Neural cell (in vitro differentiated cells): ENCODE results near the gene HERPUD1.

ENCODE experiments used
- EP300 ChIP-seq: fragments of 450-650 bp; conservative IDR thresholded peaks from 2 replicates; pipeline ENCODE4 v1.6.1; 2014; ENCODE audit warnings: antibody characterized with exemption, mild to moderate bottlenecking, moderate library complexity; ENCODE audit not compliant: poor library complexity, severe bottlenecking
- EZH2 ChIP-seq: fragments of 200-600, 300-800 bp; shearing (Covaris generic), sonication (generic); IDR thresholded peaks from 2 replicates; pipeline ENCODE4 v1.6.1; 2014; ENCODE audit warnings: antibody characterized with exemption, low read length, borderline replicate concordance, mild to moderate bottlenecking; ENCODE audit not compliant: insufficient read depth, poor library complexity, severe bottlenecking
- SMC3 ChIP-seq: fragments of 450-650 bp; conservative IDR thresholded peaks from 2 replicates; pipeline ENCODE4 v1.6.1; 2014; ENCODE audit warnings: antibody characterized with exemption, mild to moderate bottlenecking, moderate library complexity; ENCODE audit not compliant: poor library complexity
- TF ChIP-seq, protein P1 (sequence below): fragments of 450-650 bp; IDR thresholded peaks from 2 replicates; pipeline ENCODE4 v1.5.1; 2014; ENCODE audit warnings: antibody characterized with exemption, mild to moderate bottlenecking, moderate library complexity; ENCODE audit not compliant: poor library complexity, severe bottlenecking
- TF ChIP-seq, protein P2 (sequence below): IDR thresholded peaks from 2 replicates; pipeline ENCODE4 v1.6.1; 2012; ENCODE audit warnings: borderline replicate concordance

- TF ChIP-seq, protein P1, sequence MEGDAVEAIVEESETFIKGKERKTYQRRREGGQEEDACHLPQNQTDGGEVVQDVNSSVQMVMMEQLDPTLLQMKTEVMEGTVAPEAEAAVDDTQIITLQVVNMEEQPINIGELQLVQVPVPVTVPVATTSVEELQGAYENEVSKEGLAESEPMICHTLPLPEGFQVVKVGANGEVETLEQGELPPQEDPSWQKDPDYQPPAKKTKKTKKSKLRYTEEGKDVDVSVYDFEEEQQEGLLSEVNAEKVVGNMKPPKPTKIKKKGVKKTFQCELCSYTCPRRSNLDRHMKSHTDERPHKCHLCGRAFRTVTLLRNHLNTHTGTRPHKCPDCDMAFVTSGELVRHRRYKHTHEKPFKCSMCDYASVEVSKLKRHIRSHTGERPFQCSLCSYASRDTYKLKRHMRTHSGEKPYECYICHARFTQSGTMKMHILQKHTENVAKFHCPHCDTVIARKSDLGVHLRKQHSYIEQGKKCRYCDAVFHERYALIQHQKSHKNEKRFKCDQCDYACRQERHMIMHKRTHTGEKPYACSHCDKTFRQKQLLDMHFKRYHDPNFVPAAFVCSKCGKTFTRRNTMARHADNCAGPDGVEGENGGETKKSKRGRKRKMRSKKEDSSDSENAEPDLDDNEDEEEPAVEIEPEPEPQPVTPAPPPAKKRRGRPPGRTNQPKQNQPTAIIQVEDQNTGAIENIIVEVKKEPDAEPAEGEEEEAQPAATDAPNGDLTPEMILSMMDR = no peak
- TF ChIP-seq, protein P2, sequence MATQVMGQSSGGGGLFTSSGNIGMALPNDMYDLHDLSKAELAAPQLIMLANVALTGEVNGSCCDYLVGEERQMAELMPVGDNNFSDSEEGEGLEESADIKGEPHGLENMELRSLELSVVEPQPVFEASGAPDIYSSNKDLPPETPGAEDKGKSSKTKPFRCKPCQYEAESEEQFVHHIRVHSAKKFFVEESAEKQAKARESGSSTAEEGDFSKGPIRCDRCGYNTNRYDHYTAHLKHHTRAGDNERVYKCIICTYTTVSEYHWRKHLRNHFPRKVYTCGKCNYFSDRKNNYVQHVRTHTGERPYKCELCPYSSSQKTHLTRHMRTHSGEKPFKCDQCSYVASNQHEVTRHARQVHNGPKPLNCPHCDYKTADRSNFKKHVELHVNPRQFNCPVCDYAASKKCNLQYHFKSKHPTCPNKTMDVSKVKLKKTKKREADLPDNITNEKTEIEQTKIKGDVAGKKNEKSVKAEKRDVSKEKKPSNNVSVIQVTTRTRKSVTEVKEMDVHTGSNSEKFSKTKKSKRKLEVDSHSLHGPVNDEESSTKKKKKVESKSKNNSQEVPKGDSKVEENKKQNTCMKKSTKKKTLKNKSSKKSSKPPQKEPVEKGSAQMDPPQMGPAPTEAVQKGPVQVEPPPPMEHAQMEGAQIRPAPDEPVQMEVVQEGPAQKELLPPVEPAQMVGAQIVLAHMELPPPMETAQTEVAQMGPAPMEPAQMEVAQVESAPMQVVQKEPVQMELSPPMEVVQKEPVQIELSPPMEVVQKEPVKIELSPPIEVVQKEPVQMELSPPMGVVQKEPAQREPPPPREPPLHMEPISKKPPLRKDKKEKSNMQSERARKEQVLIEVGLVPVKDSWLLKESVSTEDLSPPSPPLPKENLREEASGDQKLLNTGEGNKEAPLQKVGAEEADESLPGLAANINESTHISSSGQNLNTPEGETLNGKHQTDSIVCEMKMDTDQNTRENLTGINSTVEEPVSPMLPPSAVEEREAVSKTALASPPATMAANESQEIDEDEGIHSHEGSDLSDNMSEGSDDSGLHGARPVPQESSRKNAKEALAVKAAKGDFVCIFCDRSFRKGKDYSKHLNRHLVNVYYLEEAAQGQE = no peak
- TF ChIP-seq SMC3 (no peak), EZH2 (no peak), EP300 (no peak)
Measured at GRCh38 chr16:56939801-56940200, 7.9 kb downstream of the HERPUD1 start.
